Suprapubic skin (tissue), 4 donors: ENCODE measurements around the gene GASK1A. TPM values are rescaled to one million over a fixed set of nuclear protein-coding genes. Genes with fewer than 3 reads are reported as not detected.
A peak's percentile ranks its signal among the peaks of the same experiment; 100 is the strongest.

Source experiments
- DNase-seq, 2 donors: peaks; one replicate each; pipeline ENCODE4 v3.0.0-alpha.2; 2019; ENCODE audit warnings: low spot score in 2 of 2
- H3K27ac ChIP-seq: fragments of 200-600 bp; sonication (generic); one replicate; pipeline ENCODE4 v1.5.1; 2019
- H3K27me3 ChIP-seq: fragments of 200-600 bp; sonication (generic); one replicate; pipeline ENCODE4 v1.5.1; 2019
- H3K36me3 ChIP-seq: fragments of 200-600 bp; sonication (generic); one replicate; pipeline ENCODE4 v1.5.1; 2019
- H3K4me1 ChIP-seq: fragments of 200-600 bp; sonication (generic); one replicate; pipeline ENCODE4 v1.5.1; 2019
- H3K4me3 ChIP-seq: fragments of 200-600 bp; sonication (generic); one replicate; pipeline ENCODE4 v1.5.1; 2019; ENCODE audit warnings: mild to moderate bottlenecking
- H3K9me3 ChIP-seq: fragments of 200-600 bp; sonication (generic); one replicate; pipeline ENCODE4 v1.5.1; 2019
- CTCF ChIP-seq, 2 donors: fragments of 200-600 bp in 1 of 2; fragments of 450-650 bp in 1 of 2; sonication (generic) in 1 of 2; IDR thresholded peaks; one replicate each; pipeline ENCODE4 v1.5.1; 2016 to 2019; ENCODE audit warnings: antibody characterized with exemption in 2 of 2, mild to moderate bottlenecking in 1 of 2, moderate library complexity in 1 of 2
- EP300 ChIP-seq: sonication (generic); formaldehyde crosslinking; IDR thresholded peaks from one replicate; pipeline ENCODE4 v1.6.1; 2017; ENCODE audit warnings: antibody characterized with exemption
- POLR2A ChIP-seq, 2 donors: fragments of 450-650 bp; IDR thresholded peaks; one replicate each; pipeline ENCODE4 v1.6.1; 2017; ENCODE audit warnings: antibody characterized with exemption in 2 of 2, mild to moderate bottlenecking in 2 of 2, moderate library complexity in 2 of 2
- POLR2AphosphoS5 ChIP-seq, 3 donors: sonication (generic); formaldehyde crosslinking; IDR thresholded peaks; one replicate each; pipeline ENCODE4 v1.6.1; 2017; ENCODE audit warnings: antibody characterized with exemption in 3 of 3
- WGBS: methylation state at CpG from one replicate; pipeline ENCODE4 v1.1.5; 2018; 5-methylcytosine and 5-hydroxymethylcytosine counted together
- total RNA-seq, 4 donors: library from RNA; depleted of rRNA; stranded (reverse); fragments of >200 nt; gene quantifications; one replicate each; pipeline ENCODE4 v1.1.0, GENCODE V29; 2016

GASK1A gene
- total RNA-seq, 4 donors from 2014 or later: 1.5 to 8.2 (median 3.2) TPM

GRCh38 chr3:42999632-43000031 lies 20.5 kb downstream of the GASK1A start:
- Histone ChIP-seq H3K4me1 (peaks cover 44% of the 10 kb centered on the region), H3K27ac (peak overlapping the region; percentile 69)
- TF ChIP-seq EP300 (no peak), POLR2A (IDR thresholded peaks at IDR 0.05) (no peak), POLR2AphosphoS5 (IDR thresholded peaks at IDR 0.05) (no peak), CTCF (IDR thresholded peaks at IDR 0.05) (no peak)

GRCh38 chr3:43000387-43000786 lies 21.3 kb downstream of the GASK1A start:
- 86% methylated on average over 4 of the region's 4 CpGs for WGBS
- Histone ChIP-seq H3K4me1 (peaks cover 46% of the 10 kb centered on the region), H3K36me3 (no peaks in the 10 kb centered on the region), H3K4me3 (no peak overlapping the region), H3K9me3 (no peaks in the 10 kb centered on the region), H3K27ac (peak overlapping the region; percentile 69), H3K27me3 (no peaks in the 10 kb centered on the region)
- no peak for TF ChIP-seq POLR2A (IDR thresholded peaks at IDR 0.05)
- TF ChIP-seq EP300: no peak
- no peak for TF ChIP-seq POLR2AphosphoS5 (IDR thresholded peaks at IDR 0.05)
- no peak for TF ChIP-seq CTCF (IDR thresholded peaks at IDR 0.05)
- DNase-seq: no peak

More at GRCh38 chr3:42999632-43000031, 20.5 kb downstream of the GASK1A start:
- Histone ChIP-seq H3K4me3 (no peak overlapping the region), H3K9me3 (no peaks in the 10 kb centered on the region), H3K27me3 (no peaks in the 10 kb centered on the region), H3K36me3 (no peaks in the 10 kb centered on the region)
- no peak for DNase-seq
- WGBS: 85% methylated on average over 4 of the region's 4 CpGs

GRCh38 chr3:43001094-43001553 lies 22.0 kb downstream of the GASK1A start:
- 43% methylated on average over 8 of the region's 8 CpGs for WGBS
- Histone ChIP-seq H3K36me3 (no peaks in the 10 kb centered on the region), H3K9me3 (no peaks in the 10 kb centered on the region), H3K27ac (peak overlapping the region; percentile 69), H3K4me3 (peak overlapping the region; percentile 13), H3K27me3 (no peaks in the 10 kb centered on the region), H3K4me1 (peaks cover 41% of the 10 kb centered on the region)
- TF ChIP-seq POLR2AphosphoS5 (IDR thresholded peaks at IDR 0.05) (peak in 2 of 3 donors; percentile 79 to 81), CTCF (IDR thresholded peaks at IDR 0.05) (no peak), POLR2A (IDR thresholded peaks at IDR 0.05) (no peak), EP300 (peak; percentile 76)
- peak; percentile 86 to 88 for DNase-seq

GRCh38 chr3:43001556-43002121 lies 22.5 kb downstream of the GASK1A start:
- no peak for DNase-seq
- WGBS: 62% methylated on average over 5 of the region's 5 CpGs
- peak overlapping the region; percentile 13 for H3K4me3 ChIP-seq
- no peaks in the 10 kb centered on the region for H3K36me3 ChIP-seq
- peaks cover 41% of the 10 kb centered on the region for H3K4me1 ChIP-seq
- no peaks in the 10 kb centered on the region for H3K9me3 ChIP-seq
- H3K27me3 ChIP-seq: no peaks in the 10 kb centered on the region
- H3K27ac ChIP-seq: peak overlapping the region; percentile 69
- TF ChIP-seq POLR2A (IDR thresholded peaks at IDR 0.05) (no peak), EP300 (no peak), CTCF (IDR thresholded peaks at IDR 0.05) (no peak), POLR2AphosphoS5 (IDR thresholded peaks at IDR 0.05) (no peak)

- Histone ChIP-seq H3K4me3 (no peak overlapping the region), H3K27ac (no peak overlapping the region), H3K4me1 (peaks cover 33% of the 10 kb centered on the region), H3K36me3 (no peaks in the 10 kb centered on the region), H3K9me3 (no peaks in the 10 kb centered on the region), H3K27me3 (no peaks in the 10 kb centered on the region)
- no peak for DNase-seq
- 78% methylated on average over 4 of the region's 4 CpGs for WGBS
- no peak for TF ChIP-seq POLR2A (IDR thresholded peaks at IDR 0.05)
- TF ChIP-seq CTCF (IDR thresholded peaks at IDR 0.05): no peak
- no peak for TF ChIP-seq EP300
- no peak for TF ChIP-seq POLR2AphosphoS5 (IDR thresholded peaks at IDR 0.05)
Observed at GRCh38 chr3:43004282-43004681, 25.2 kb downstream of the GASK1A start.
